HG03139 (cell line): ENCODE measurements around the gene ACAA1.
"Not testable (repeated sequence)": the region's sequence is repeated elsewhere in the genome, so short reads cannot be mapped to it uniquely, and the experiment has no call there.

Source experiments
- ATAC-seq: cut with Tn5 transposase; IDR thresholded peaks from one replicate; pipeline ENCODE4 v1.9.1; 2021; ENCODE audit not compliant: unreplicated experiment

ACAA1 gene

DNA sequence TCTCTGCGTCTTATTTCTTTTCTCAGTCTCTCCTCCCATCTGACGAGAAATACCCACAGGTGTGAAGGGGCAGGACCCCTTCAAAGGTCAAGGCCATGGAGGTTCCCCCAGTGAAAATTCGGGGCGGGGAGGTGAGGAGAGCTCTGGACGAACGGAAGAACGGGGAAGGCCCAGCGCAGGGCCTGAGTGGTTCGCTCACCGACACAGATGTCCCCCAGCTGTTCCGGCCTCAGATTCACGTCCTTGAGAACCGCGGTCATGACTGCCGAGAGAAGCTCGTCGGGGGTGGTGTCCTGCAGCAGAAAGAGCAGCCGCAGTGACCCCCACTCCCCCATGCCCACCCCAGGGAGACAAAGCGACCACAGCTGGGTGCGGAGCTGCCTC is 542 bp downstream of the ACAA1 start:
- ATAC-seq, result no peak

DNA sequence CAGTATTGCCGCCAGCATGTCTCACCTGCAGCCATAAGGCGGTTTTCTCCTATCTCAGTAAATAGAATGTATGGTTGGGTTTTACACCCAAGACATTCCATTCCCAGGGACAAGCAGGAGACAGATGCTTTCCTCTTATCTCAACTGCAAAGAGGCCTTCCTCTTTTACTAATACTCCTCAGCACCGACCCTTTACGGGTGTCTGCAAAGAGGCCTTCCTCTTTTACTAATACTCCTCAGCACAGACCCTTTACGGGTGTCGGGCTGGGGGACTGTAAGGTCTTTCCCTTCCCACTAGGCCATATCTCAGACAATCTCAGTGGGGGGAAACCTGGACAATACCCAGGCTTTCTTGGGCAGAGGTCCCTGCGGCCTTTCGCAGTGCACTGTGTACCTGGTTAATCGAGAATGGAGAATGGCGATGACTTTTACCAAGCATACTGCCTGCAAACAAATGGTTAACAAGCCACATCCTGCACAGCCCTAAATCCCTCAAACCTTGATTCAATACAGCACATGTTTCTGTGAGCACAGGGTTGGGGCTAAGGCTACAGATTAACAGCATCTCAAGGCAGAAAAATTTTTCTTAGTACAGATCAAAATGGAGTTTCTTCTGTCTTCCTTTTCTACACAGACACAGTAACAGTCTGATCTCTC is 1.2 kb downstream of the ACAA1 start:
- not testable (repeated sequence) for ATAC-seq

DNA sequence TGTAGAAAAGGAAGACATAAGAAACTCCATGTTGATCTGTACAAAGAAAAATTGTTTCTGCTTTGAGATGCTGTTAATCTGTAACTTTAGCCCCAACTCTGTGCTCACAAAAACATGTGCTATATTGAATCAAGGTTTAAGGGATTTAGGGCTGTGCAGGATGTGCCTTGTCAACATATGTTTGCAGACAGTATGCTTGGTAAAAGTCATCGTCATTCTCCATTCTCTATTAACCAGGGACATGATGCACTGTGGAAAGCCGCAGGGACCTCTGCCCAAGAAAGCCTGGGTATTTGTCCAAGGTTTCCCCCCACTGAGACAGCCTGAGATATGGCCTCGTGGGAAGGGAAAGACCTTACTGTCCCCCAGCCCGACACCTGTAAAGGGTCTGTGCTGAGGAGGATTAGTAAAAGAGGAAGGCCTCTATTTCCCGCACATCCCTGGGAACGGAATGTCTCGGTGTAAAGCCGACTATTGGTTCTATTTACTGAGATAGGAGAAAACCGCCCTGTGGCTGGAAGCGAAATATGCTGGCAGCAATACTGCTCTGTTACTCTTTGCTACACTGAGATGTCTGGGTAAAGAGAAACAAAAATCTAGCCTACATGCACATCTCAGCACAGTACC is 2.3 kb downstream of the ACAA1 start:
- ATAC-seq, result not testable (repeated sequence)

DNA sequence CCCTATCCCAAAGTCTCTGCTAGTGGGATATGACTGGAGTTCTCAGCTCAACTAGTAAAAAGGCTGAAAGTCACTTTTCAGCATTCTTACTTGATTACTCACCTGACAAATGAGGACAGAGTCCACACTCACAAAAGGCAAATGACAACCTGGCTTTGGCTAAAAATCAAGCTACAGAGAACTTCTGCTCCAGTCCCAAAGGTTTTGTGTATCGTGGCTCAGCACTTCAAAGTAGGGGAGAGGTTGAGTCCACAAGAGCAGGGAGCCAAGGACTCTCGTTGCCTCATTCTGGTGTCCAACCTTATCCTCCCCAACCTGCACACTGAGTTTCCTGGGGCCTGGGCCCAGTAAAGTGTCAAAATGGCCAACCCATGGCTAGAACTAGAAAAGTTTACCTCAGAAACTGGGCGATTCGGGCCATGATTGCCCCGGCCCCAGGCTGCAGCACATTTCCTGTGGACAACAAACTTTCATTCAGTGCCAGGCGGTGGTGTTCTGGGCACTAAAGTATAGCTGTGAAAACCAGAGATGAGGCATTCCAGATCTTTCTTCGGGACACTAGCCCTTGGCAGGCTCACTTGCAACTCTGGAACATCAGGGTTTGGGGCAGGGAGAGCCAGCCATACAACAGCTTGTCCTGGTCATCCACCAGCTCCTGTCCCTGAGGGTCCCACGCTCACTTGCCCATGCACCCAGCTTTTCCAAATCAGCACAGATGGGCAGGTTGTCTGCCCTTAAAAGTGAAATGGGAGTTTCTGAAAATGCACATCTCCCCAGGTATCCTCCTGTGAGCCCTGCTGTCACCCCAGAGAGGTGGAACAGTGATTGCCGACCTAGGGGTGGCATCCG is 3.1 kb downstream of the ACAA1 start:
- ATAC-seq, result no peak

DNA sequence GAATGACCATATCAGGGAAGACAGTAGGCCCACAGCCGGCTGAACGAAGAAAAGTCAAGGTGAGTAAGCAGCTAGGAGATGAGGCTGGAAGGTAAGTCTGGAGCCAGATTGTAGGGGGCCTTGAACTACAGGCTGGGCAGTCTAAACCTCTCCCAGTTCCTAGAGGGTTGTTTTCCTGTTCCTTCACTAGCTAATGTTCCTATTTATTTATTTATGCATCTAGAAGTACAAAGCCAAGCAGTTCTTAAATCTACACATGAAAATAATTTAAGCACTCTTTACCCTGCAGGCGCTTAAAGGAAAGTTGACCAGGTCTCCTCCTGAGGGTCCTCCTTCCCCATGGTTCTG is 3.7 kb downstream of the ACAA1 start:
- ATAC-seq, result no peak

DNA sequence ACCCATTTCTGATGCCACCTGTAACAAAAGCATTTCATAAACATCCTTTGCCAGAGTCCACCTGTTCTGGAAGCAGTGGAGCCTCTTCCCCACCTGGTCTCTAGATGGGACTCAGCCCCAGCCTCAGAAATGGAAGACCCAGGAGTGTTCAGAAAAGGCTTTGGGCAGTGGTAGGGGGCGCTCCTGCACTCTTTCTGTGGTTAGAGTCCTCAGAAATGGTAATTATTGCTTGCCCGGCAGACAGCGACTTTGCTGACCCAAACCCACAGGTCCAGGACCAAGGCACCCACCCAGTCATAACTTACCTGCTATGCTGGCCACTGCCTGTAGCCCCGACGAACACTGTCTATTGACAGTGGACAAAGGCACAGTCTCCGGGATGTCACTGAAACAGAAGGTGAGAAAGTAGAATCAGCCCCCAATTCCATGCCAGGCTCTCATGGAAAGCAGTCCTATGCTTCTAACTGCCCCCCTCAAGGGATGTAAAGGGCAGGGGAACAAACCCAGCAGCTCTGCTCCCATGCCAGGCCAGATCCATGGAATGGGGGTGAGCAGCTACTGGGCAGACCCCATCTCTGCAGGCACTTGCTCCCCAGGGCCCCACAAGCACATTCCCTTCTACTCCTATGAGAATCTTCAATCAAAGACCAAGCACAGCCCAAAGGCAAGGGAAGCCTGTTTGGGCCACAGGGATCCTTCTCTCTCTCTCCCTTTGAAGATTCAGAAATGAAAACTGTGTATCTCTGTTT is 5.1 kb downstream of the ACAA1 start:
- ATAC-seq, result no peak

DNA sequence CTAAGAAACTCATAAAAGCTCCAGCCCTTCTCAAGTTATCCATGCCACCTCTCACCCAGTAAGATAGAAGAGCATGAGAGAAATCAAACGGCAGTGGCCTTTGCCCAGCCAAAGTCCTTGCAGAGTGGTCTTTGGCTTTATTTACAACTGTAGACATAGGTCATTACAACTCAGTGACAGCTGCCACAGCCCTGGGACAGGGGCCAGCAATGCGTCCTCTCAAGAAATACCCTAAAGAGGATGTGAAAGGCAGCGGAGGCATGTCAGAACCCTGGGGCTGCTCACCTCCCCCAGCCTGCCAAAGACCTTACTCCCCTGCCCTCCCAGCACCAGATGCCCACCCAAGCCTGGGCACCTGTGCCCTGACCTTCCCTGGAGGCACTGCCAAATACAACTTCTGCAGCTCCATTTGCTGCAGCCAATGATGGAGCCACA is 6.3 kb downstream of the ACAA1 start:
- no peak for ATAC-seq

DNA sequence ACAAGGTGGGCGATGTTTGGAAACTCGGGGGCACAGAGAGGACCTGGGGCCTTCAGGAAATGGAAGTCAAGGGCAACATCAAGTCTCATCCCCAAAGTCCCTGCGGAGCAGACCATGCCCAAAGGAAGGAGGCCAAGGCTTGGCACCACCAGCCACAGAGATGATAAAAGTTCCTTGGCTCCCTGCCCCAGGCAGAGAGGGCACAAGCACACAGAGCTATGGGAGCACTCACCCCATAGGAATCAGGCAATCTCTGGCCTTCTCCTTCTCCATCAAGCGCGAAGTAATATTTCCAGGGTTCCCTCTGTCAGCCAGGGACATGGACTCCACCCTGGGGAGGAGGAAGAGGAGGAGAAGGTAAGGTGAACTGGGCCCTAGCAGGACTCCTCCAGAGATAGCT is 7.9 kb downstream of the ACAA1 start:
- ATAC-seq, result no peak

DNA sequence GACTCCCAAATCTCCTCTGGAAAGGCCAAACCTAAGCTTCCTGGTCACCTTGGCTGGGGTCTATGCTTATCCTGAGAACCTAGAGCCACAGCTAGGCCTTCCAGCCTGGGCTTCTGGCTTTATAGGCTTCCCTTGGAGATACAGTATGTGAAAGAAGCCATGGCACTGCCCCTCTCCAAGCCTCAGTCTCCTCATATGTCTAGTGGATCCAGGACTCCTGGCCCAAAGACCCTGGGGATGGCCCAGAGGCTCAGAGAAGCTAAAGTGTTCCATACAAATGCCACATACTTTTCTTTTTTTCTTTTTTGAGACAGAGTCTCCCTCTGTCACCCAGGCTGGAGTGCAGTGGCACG is 8.6 kb downstream of the ACAA1 start:
- no peak for ATAC-seq

DNA sequence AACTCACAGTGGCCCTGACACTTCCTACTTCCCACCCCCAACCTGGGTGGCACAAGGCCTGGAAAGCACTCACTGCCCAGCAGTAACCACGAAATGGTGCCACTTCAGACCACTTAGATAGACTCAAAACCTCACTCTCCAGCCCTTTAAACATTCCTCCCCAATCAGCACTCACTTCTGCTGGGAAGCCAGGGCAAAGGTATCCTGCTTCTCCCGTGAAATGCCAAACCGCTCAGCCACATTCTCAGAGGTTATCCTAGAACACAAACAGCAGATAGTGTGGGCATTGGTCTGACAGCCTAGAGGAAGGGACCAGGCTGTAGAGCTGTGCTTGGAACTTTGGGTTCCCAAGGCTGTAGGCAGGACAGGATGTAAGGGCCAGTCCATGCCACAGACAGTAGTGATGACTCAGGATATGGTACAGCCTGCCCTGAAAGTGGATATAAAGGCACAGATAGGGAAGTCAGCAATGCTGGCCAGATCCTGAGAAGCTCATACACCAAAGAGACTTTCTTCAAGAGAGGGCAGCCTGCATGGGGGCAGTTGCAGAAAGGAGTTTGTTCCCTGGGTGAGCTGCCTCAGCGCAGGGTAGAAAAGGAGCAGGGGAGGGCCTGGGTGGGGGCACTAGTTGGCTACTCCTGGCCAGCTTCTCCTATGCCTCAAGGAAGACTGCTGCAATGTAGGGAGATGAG is 9.2 kb downstream of the ACAA1 start:
- no peak for ATAC-seq

DNA sequence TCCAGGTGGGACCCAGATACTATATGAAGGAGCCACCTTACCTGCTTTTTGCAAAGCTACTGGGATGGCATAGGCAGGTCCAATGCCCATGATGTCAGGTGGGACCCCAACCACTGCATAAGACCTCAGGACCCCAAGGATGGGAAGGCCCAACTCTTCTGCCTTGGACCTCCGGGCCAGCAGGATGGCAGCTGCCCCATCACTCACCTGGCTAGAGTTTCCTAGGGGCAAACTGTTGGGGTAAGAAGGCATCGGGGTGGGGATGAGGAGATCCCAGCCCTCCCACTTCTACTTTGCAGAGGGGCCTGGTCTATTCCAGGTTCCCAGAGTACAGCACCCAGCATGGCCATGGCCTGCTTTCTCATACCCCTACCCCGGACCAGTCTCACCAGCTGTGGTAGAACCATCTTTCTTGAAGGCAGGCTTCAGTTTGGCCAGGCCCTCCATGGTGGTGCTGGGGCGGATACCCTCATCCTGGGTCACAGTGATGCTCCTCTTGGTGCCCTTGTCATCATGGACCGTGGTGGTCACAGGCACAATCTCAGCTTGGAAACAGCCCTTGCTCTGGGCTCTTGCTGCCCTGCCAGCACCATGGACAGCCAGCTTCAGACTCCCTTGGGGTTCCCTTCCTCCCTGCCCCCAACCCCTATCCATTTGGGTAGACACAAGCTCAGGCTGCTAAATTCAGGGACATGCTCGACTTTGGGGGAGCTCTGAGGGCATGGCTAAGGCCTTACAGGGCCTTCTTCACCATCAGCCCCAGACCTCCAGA is 10.6 kb downstream of the ACAA1 start:
- ATAC-seq, result no peak

DNA sequence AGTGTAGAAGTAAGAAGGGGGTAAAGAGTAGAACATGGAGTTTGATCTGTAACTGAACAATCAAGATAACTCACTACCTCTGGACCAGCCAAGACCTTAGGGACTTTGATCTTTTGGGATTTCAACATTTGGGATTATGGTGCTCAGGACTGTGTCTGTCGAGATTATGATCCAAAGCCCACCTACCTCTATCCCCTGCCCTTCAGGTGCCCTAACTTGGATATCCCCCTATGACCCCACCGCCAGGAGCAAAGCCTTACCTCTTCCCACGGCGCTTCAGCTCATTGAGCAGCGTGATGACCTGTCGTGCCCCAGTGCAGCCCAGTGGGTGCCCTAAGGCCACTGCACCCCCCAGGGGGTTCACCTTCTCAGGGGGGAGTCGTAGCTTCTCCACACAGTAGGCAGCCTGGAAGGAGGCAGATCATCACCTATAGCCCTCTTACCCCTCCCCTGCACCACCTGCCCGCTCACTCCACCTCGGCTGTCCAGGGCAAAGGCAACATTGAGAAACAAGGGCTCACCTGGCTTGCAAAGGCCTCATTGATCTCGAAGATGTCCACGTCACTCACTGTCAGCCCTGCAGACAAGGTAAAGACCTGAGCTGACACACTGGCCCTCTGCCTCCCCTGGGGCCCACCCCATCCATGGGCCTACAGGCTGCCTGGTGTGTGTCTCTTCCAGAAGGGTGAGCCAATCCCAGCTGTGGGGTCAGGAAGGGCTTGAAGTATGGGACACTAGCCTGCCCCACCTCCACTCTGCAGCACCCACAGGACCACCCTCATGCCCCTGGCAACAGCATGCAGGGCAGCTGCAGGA is 11.4 kb downstream of the ACAA1 start:
- ATAC-seq, result no peak

DNA sequence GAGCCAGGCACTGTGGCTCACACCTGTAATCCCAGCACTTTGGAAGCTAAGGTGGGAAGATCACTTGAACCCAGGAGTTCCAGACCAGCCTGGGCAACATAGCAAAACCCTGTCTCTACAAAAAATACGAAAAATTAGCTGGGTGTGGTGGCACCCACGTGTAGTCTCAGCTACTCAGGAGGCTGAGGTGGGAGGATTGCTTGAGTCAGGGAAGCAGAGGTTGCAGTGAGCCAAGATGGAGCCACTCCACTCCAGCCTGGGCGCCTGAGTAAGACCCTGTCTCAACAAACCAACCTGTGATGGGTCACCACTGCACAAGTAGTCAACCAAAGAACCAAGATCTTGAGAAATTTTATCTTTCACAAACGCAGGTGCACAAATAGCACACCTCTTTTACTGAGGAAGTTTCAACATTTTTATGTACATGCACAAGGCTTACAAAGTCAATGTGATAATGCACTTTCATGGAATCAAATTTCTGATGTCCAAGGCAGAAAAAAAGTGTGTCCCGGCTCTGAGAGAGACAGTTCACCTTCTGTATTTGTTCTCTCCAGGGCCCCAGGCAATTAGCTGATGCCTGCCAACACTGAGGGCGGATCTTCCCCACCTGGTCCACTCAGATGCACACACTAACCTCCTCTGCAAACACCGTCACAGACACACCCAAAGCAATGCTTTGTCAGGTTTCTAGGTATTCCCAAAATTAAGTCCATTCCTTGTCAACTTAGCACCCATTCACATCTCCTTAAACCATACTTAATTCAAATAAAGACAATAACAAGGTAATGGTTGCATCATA is 12.4 kb downstream of the ACAA1 start:
- ATAC-seq, result no peak

DNA sequence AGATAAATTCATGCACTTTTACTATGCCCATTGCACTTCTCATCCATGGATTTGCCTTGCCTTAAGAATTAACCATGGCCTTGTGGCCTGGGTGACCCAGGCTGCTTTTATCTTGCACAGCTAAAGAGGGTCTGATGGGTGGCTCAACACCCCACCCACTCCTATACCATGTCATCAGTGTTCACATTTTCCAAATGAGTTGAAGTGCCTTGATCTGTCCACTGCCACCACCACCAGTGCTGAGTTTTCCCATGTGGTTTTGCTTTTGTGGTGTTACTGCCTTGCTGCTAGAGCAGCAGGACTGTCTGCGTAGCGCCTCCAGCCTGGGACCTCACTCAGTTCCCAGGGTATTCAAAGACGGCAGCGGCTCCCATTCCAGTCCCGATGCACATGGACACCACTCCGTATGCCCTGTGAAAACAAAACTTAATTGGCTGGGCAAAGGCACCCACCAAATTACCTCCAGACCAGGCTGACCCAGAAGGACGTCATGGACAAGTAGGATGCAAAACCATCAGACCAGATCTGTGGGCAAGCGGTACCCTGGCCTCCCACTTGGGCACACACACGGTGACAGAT is 14.1 kb downstream of the ACAA1 start:
- ATAC-seq, result no peak

DNA sequence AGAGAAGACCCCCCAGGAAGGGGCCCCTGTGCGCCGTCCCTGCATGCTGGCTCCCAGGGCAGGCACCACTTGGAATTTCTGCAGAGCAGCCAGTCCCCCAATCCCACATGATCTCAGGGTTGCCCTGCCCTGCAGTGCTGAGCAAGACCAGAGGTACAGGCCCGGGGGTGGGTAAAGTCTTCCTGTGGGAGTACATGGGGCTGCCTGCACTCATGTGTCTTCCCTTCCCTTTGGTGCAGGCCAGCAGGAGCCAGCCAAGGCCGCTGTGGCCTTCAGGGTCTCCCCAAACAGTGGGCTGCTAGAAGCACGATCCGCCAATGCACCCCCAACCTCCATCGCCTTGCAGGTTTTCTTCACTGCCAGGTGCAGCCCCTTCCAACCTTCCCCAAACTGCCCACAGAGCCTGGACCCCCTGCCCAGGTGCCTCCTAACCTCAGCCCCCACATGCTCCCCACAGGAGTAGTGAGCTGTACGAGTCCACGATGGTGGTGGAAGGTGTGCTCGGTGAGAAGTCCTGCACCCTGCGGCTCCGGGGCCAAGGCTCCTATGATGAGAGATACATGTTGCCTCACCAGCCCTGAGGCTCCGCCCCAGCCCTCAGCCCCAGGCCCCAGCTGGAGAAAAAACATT is 15.0 kb downstream of the ACAA1 start:
- ATAC-seq, result no peak

DNA sequence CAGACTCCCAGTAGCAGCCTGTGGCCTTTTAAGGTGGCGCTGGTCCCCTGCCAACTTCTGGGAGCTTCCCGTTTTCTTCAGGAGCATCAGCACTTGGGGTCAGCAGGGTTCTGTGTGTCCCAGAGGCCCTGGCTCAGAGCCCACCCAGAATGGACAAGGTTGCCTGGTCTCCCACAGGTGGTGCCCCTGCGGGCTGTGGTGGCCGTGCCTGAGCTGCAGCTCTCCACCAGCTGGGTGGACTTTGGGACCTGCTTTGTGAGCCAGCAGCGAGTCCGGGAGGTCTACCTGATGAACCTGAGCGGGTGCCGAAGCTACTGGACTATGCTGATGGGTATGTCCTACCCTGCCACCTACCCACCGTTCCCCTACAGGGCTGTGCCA is 15.5 kb downstream of the ACAA1 start:
- ATAC-seq, result no peak

DNA sequence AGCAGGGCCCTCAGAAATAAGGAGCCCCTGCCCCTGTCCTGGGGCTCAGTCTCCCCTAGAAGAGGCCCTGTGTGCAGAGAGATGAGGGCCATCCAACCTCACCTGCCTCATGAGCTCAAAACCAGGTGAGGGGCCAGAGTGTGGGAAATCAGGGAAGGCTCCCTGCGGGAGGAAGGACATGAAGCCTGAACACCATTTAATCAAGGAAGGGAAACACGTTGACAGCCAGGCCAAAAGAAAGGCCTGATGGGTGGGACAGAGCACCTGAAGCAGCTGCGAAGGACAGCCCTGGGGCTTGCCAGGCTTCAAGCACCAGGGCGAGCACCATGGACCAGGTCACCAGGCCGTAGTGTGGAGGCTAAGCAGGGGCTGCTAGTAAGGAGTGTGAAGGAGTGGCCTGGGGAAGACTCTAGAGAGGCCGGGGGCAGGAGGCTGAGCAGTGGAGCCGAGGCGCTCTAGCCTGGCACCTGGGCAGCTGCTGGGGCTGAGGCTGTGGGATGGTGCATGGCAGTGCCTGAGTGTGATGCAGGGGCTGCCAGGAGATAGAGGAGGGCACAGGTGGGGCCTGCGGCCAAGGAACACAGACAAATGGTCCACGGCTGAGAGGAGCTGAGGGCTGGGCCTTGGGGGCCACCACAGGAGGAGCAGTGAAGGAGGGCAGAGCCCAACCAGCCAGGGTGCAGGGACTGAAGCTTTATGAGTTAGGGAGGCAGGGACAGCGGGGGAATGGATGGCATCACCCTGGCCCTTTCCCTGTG is 16.1 kb downstream of the ACAA1 start:
- no peak for ATAC-seq
